Measurements from ENCODE around the gene TMEM9. TPM values are rescaled to one million over a fixed set of nuclear protein-coding genes. Genes with fewer than 3 reads are reported as not detected.

TMEM9 gene
- total and polyA plus RNA-seq, 10 of the 15 experiments (the other 5 are each of a cell fraction or from before 2014, with no cell fraction given), result 7.2 to 46.1 (median 17.3) TPM

DNA sequence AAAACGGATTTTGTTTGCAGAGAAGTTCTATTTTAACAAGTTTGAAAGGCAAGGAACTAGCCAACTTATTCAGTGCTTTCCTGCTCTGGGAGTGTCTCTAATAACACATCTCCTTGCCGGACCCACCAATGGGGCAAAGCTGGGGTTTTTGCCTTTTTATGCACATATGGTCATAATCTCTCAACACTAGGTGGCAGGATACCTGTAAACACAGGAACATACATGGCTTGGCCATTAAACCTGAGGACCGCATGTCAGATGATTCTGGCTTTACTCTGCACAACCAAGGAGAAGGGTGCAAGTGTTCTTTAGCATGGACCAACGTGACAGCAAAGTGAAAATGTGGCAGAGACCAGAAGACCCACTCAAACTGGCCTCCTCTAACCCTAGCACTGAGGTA lies 4.9 kb downstream of the TMEM9 start:
- ChIA-PET RAD21 (ENCODE audit: unreplicated experiment) (interaction anchor here (1.1 to 1.2 kb wide), 2 partner anchors 10 to 35 kb away, joined by 3 to 4 read pairs; no protein-coding TSS in a partner anchor), POLR2A (no interaction called here), SMC1A (ENCODE audit: uncharacterized antibody, unreplicated experiment) (interaction anchor here (1.4 to 1.5 kb wide), 2 partner anchors 75 to 123 kb away, joined by 3 read pairs; no protein-coding TSS in a partner anchor), CTCF (interaction anchor here (0.6 to 3.0 kb wide), 18 partner anchors 9 to 608 kb away, joined by 3 to 19 read pairs (median 4); no protein-coding TSS in a partner anchor)
- intact Hi-C loops (cut with micrococcal nuclease; ENCODE audit: unreplicated experiment) (loop anchor here (1.0 kb wide), 1 partner anchor 74 kb away; no protein-coding TSS in a partner anchor), in situ Hi-C loops (cut with MboI) (no loop called here)
- Histone ChIP-seq H3K27me3 (replicated peaks in 1 of 2; ENCODE audit: control insufficient read depth in 2 of 2, insufficient read depth in 2 of 2, low read length in 1 of 2) (no peaks in the 10 kb centered on the region), H3K79me2 (ENCODE audit: control insufficient read depth, insufficient read depth, low read length) (peaks cover 5% of the 10 kb centered on the region; the same call in 1 of the 2 replicates), H3K4me1 (ENCODE audit: control insufficient read depth, insufficient read depth, low read length) (peaks cover 8% of the 10 kb centered on the region; the same call in 1 of the 2 replicates), H3K9me3 (replicated peaks; ENCODE audit: control insufficient read depth, insufficient read depth, low read length) (no peaks in the 10 kb centered on the region), H4K20me1 (ENCODE audit: control insufficient read depth, insufficient read depth) (no peaks in the 10 kb centered on the region), H2AFZ (ENCODE audit: control insufficient read depth, low read depth, low read length) (no peak overlapping the region), H3K27ac (ENCODE audit: control insufficient read depth, insufficient read depth) (no peak overlapping the region), H3K36me3 (ENCODE audit: control insufficient read depth in 2 of 2, insufficient read depth in 2 of 2, low read length in 1 of 2) (peaks cover 0 to 4% of the 10 kb centered on the region in 2 experiments; a peak in 3 of 4 replicates), H3K4me2 (ENCODE audit: control insufficient read depth, insufficient read depth) (no peak overlapping the region), H3K4me3 (no peak overlapping the region), H3K9ac (ENCODE audit: control insufficient read depth, insufficient read depth, low read length) (no peak overlapping the region)
- ATAC-seq (peak; percentile 59), DNase-seq (ENCODE audit: low read depth, low spot score) (no peak), FAIRE-seq (peak; percentile 62)
- WGBS (ENCODE audit: insufficient coverage, insufficient replicate concordance, low lambda C conversion rate, missing lambda C conversion rate), result 42% methylated on average over 4 of the region's 4 CpGs
- no TSS peak for BruUV-seq (replicated peaks)
- TF ChIP-seq FOXK2 (IDR thresholded peaks at IDR 0.05) (no peak), IKZF1 (conservative IDR thresholded peaks at IDR 0.05) (no peak), MTA3 (IDR thresholded peaks at IDR 0.05; ENCODE audit: borderline replicate concordance, low read length) (no peak), YY1 (IDR thresholded peaks at IDR 0.05; ENCODE audit: low read depth, low read length) (0 out of 2 replicates have a peak, but pooled peaks have one; percentile 29), MYB (IDR thresholded peaks at IDR 0.05; ENCODE audit: borderline replicate concordance, low read depth, low read length) (no peak), REST (IDR thresholded peaks at IDR 0.05; ENCODE audit: low read depth, low read length) (no peak), ASH2L (IDR thresholded peaks at IDR 0.05; ENCODE audit: borderline replicate concordance, low read depth) (no peak), ZNF24 (IDR thresholded peaks at IDR 0.05) (no peak), EP300 (IDR thresholded peaks at IDR 0.05; ENCODE audit: borderline replicate concordance in 1 of 2, control insufficient read depth in 1 of 2, low read depth in 2 of 2, low read length in 2 of 2) (no peak), POLR2A (IDR thresholded peaks at IDR 0.05; ENCODE audit: low read depth, low read length) (no peak), SPI1 (IDR thresholded peaks at IDR 0.05; ENCODE audit: borderline replicate concordance, insufficient read depth, low read depth, low read length) (no peak), ZNF592 (IDR thresholded peaks at IDR 0.05) (no peak), ETV6 (conservative IDR thresholded peaks at IDR 0.05 in 1 of 2, IDR thresholded peaks at IDR 0.05 in 1 of 2; ENCODE audit: borderline replicate concordance in 1 of 2, low read depth in 1 of 2) (no peak), RUNX3 (IDR thresholded peaks at IDR 0.05; ENCODE audit: low read length) (no peak), ZZZ3 (IDR thresholded peaks at IDR 0.05; ENCODE audit: control insufficient read depth, insufficient read length, low read depth) (no peak), GABPA (IDR thresholded peaks at IDR 0.05; ENCODE audit: low read depth) (no peak), ZSCAN29 (IDR thresholded peaks at IDR 0.05) (no peak), NFIC (IDR thresholded peaks at IDR 0.05; ENCODE audit: low read depth, low read length) (no peak)

Measured in GM12878 (cell line).